HG03460 (cell line): ENCODE data around the gene ZNF207.
"Not testable (repeated sequence)": the region's sequence is repeated elsewhere in the genome, so short reads cannot be mapped to it uniquely, and the experiment has no call there.

ENCODE experiments used
- ATAC-seq: cut with Tn5 transposase; IDR thresholded peaks from one replicate; pipeline ENCODE4 v1.9.1; 2021; ENCODE audit not compliant: unreplicated experiment

The ZNF207 gene

DNA sequence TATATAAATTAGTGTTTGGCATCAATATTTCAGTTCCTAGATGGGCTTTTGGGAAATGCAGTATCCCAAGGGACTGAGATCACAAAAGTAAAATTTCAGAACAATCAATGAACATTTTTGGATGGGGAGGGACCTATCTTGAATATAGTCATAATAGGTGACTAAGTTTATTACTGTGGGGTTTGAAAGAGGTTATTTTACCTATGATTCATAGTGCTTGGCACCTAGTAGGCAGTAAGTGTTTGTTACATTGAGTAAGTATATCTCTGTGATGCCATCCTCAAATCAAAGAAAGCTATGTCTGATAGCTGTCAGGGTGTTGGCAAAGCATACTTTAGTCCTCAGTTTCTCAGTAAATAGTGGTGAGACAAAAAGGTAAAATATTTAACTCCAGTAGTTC is 36.9 kb downstream of the ZNF207 start:
- no peak for ATAC-seq

DNA sequence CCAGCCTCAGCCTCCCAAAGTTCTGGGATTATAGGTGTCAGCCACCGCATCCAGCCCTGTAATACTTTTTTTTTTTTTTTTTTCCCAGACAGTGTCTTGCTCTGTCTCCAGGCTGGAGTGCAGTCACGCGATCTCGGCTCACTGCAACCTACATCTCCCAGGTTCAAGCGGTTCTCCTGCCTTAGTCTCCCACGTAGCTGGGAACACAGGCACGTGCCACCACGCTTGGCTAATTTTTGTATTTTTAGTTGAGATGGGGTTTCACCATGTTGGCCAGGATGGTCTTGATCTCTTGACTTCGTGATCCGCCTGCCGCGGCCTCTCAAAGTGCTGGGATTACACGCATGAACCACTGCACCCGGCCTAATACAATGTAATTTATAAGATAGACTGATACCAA is 38.2 kb downstream of the ZNF207 start:
- ATAC-seq, result not testable (repeated sequence)

DNA sequence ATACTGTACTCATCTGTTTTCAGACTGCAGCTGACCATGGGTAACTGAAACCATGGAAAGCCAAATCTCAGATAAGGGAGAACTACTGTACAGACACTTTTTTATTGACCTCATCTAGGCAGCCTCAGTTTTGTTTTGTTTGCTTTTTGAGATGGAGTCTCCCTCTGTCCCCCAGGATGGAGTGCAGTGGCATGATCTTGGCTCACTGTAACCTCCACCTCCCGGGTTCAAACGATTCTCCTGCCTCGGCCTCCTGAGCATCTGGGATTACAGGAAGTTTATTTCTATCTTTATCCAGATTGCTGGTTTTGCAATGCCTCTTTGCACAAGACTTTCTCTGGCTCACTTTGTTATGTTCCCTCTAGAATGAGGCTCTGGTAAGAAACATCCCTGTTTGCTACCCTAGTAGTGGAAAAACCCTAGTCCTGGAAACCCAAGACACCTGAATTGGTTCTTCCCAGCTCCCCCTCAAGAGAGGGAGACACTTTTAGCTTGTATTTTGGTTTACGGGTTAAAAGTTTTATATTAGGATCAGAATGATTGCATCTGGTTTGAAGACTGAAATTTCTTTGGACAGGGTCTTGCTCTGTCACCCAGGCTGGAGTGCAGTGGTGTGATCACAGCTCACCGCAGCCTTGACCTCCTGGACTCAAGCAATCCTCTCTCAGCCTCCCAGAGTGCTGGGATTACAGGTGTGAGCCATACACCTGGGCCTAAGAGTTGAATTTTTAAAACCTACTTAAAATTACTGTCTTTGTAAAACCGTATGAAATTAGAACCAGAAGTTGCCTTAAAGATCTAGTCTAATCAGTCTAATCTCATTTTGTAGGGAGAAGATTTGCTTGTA is 38.9 kb downstream of the ZNF207 start:
- no peak for ATAC-seq

DNA sequence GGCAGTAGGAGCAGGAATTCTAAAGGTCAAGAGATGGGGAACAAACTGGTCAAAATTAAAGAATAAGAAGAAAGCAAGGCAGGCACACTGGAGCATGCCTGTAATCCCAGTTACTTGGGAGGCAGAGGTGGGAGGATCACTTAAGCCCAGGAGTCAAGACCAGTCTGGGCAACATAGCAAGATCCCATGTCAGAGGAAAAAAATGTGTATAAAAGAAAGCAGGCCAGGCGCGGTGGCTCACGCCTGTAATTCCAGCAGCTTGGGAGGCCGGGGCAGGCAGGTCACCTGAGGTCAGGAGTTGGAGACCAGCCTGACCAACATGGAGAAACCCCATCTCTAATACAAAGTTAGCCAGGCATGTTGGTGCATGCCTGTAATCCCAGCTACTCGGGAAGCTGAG is 43.9 kb downstream of the ZNF207 start:
- no peak for ATAC-seq

DNA sequence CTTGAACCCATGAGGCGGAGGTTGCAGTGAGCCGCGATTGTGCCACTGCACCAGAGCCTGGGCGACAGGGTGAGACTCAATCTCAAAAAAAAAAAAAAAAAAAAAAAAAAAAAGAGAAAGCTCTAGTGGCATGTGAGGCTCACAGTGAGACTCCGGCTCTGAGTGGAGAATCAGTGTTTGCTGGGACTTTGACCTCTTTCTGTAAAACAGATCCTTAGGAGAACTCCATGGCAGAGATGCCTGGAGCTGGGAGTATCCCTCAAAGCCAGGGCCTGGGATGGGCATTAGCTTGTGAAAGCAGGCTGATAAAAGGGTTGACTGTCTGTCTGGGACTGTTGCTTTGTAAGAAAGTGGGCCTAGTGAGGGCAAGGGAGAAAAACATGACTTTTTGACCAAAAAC is 46.4 kb downstream of the ZNF207 start:
- ATAC-seq, result no peak

DNA sequence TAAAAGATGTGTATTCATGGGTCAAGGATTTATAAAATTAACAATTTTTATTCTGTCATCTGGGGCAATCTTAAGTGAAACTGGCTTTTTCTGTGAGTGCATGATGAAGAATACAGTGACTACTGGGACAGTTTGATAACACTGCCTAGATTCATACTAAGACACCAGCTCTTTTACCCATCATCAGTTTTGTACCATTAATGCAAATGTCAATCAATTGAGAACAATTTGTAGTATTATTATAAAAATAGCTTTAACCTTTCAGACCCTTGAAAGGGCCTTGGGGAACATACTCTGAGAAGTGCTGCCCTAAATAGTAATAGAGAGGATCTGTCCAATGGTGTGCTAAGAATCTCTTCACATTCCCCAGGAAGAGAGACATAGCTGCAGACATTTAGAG is 49.0 kb downstream of the ZNF207 start:
- ATAC-seq, result no peak

DNA sequence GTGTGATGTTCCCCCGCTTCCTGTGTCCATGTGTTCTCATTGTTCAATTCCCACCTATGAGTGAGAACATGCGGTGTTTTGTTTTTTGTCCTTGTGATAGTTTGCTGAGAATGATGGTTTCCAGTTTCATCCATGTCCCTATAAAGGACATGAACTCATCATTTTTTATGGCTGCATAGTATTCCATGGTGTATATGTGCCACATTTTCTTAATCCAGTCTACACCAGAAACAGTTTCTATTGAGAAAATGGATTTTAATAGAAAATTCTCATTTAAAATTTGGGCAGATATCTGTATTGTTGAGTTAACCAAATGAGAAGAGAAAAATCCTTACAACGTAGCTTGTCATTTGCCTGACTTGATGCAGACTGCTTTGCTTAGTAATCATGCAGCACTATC is 60.1 kb downstream of the ZNF207 start:
- ATAC-seq, result not testable (repeated sequence)

DNA sequence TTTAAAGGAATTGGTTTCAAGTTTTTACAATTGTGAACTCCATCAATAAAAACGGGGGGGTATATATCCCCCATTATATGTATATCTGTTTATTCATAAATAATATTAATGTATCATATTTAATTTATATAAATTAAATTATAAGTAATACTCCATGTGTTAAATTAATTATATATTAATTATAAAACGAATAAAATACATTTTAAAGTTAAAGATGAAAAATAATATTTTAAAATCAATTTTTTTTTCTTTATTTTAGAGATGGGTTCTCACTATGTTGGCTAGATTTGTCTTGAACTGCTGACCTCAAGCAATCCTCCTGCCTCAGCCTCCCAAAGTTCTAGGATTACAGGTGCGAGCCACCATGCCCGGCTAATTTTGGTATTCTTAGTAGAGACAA is 76.9 kb downstream of the ZNF207 start:
- ATAC-seq, result no peak

DNA sequence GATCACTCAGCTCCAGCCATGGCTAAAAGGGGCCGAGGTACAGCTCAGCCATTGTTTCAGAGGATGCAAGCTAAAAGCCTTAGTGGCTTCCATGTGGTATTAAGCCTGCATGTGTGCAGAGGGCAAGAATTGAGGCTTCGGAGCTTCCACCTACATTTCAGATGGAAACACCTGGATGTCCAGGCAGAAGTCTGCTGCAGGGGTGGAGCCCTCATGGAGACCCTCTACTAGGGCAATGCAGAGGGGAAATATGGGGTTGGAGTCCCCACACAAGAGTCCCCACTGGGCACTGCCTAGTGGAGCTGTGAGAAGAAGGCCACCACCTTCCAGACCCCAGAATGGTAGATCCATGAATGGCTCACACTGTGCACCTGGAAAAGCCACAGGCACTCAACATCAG is 79.6 kb downstream of the ZNF207 start:
- ATAC-seq, result no peak
